ENCODE measurements around the gene TMEM94. TPM values are rescaled to one million over a fixed set of nuclear protein-coding genes. Genes with fewer than 3 reads are reported as not detected.
A peak's percentile ranks its signal among the peaks of the same experiment; 100 is the strongest.

Gene TMEM94
- total and polyA plus RNA-seq, 9 of the 15 experiments (the other 6 are each of a cell fraction or from before 2014, with no cell fraction given) = 0.35 to 48.1 (median 14.4) TPM

- TF ChIP-seq ZNF518B (CRISPR knock-in tag; IDR thresholded peaks at IDR 0.05) (no peak), ZNF407 (IDR thresholded peaks at IDR 0.05; ENCODE audit: low read depth) (no peak), ETV5 (CRISPR knock-in tag; IDR thresholded peaks at IDR 0.05; ENCODE audit: low read depth) (peak; percentile 94; the same call in 1 of the 2 replicates), MCM3 (IDR thresholded peaks at IDR 0.05) (no peak), NRF1 (conservative IDR thresholded peaks at IDR 0.05 in 1 of 2, IDR thresholded peaks at IDR 0.05 in 1 of 2) (peak; percentile 90 to 92), RNF219 (CRISPR knock-in tag; IDR thresholded peaks at IDR 0.05) (no peak)
Measured at GRCh38 chr17:75515496-75516254, 59.2 kb downstream of the TMEM94 start, which contains the start of gene CASKIN2 (continued).
